NCI-H226 (cell line): ENCODE data around the gene MUS81.

Source experiments
- DNase-seq: peaks from one replicate; pipeline ENCODE4 v3.0.0-alpha.2; 2015

The MUS81 gene

DNA sequence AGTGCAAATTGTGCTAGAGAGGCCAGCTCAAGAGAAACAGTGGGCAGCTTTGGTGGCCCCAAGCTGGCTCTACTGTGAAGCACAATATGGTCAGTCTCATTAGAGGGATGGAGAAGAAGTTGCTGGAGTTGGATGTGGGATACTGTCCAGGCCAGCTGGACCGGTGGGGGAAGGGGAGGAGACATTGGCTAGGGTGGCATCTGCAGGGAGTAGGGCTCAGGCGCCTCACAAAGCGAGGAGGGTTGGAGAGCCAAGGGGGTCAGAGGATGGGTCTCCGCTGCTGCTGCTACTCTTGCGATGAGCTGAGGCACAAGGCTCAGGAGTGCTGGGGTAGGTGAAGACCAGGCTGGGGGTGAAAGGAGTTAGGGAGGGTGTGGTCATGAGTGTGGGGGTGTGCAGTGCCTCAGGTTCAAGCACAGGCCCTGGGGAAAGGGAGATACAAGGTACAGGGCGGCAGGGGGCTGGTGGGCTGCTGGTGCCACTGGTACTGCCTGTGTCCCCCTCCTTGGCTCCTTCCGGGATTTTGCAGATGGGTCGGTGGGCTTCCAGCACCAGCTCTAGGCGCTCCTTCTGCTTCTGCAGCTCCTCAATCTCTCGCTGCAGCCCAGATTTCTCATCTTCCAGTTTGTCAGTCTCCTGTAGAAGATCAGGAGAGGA lies 32.6 kb downstream of the MUS81 start:
- DNase-seq: no peak

DNA sequence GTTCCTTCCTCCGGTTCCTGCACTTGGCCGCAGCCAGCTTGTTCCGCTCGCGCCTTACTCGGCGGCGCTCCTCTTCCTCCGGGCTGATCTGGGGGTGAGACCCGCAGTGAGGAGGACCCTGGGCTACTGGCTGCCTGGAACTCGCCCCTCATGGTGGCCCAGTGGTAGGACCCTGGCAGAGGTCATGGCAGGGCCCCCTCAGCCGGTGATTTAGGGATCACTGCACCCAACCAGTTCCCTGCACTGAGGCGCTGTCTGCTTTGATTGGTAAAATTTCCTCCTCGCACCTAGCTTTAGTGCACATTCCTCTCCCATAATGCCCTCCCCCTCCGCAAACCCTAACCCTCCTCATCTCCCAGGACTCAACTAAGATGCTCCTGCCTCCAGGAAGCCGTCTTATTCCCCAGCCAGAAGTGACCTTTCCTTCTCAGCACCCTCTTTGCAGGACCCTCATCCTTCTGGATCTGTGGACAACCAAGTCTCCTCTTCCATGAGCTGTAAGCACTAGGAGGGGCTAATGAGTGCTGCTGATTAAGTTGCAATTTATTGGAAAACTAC lies 33.9 kb downstream of the MUS81 start:
- no peak for DNase-seq

DNA sequence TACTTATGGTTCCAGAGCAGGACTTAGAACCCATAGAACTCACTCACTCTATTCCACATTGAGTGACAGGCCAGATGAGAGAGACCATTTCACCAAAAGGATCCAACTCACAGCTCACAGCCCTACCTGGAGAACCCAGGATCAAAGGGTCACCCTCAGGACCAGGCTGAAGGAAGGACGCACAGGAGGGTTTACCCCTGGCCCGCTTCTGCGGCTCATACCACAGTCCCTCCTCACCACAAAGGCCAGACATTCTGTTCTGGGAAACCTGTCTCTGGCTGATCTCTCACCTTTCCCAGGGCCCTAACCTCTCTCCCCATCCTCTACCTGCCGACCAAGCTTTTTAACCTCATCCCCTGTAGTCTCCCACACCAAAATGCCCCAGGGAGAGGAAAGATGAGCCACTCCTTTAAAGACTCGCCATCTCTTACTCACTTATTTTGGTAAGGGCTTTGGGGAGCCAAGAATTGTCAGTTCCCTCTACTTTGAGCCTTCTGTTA lies 35.3 kb downstream of the MUS81 start:
- no peak for DNase-seq

DNA sequence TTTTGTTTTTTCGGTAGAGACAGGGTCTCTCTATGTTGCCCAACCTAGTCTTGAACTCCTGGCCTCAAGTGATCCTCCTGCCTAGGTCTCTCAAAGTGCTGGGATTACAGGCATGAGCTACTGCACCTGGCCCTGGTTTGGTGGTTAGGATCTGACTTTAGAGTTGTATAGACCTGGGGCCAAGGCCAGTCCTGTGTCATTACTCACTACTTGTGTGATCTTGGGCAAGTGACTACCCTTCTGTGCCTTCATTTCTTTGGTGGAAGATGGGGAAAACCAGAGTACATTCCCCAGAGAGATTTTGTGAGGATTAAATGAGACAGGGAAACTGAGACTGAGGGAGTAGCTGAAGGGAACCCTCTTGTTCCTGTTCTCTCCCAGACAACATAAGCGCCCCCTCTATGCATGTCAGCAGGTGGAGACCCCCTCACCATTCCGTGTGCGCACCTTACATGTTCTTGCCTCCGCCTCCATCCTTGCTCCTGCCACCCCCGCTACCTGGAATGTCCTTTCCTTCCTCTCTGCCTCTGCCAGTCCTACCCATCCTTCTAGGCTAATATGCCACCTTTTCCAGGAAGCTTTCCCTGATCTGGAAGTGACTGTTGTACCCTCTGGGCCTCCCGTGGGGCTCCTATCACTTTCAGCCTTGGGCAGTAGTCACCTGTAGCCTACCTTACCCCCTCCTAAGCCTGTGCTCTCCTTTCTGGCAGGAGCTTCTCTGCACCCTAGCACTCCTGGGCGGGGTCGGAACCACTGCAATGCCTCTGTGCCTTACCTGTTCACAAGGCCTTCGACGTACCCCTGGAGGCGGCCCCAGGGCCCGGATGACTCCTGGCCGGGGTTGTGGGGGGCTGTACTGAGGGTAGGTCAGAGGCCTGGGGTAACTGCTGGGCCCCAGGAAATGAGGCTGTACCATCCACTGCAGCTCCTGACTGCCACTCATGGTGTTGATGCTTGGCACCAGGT lies 36.1 kb downstream of the MUS81 start:
- no peak for DNase-seq

DNA sequence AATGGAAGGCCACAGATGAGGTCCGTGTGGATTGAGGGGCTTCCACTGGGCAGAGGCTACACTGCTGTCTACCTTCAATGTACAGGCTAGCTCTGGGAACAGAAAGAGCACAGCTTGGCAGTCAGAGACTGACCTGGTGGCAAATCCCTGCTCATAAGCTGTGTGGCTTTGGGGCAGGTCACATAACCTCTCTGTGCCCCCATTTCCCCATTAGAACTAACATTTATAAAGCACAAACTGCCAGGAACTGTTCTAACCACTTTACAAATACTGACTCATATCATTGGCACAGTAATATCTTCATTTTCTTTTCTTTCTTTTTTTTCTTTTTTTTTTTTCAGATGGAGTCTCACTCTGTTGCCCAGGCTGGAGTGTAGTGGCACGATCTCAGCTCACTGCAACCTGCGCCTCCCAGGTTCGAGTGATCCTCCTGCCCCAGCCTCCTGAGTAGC lies 36.8 kb downstream of the MUS81 start:
- no peak for DNase-seq

DNA sequence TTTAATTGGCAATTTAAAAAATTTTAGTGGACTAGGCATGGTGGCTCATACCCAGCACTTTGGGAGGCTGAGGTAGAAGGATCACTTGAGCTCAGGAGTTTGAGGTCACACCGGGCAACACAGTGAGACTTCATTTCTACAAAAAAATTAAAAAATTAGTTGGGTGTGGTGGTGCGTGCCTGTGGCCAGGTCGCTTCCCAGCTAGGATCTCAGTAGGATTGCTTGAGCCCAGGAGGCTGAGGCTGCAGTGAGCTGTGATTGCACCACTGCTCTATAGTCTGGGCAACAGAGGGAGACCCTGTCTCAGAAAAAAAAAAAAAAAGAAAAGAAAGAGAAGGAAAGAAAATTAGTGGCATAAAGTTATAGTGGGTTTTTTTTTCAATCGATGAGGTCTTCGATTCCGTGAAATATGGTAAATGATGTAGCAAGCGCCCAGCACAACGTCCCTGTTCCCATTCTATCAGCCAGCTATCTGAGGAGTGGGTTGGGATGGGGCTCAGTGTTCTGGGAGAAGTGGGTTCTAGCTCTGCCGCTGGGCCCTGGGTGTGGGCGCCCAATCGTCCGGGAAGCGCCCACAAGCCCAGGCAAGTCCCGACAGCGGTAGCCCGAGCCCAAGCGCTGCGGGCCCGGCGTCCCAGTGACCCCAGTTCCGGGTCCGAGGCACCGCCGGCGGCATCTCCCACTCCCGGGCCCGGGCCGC lies 38.6 kb downstream of the MUS81 start:
- no peak for DNase-seq

DNA sequence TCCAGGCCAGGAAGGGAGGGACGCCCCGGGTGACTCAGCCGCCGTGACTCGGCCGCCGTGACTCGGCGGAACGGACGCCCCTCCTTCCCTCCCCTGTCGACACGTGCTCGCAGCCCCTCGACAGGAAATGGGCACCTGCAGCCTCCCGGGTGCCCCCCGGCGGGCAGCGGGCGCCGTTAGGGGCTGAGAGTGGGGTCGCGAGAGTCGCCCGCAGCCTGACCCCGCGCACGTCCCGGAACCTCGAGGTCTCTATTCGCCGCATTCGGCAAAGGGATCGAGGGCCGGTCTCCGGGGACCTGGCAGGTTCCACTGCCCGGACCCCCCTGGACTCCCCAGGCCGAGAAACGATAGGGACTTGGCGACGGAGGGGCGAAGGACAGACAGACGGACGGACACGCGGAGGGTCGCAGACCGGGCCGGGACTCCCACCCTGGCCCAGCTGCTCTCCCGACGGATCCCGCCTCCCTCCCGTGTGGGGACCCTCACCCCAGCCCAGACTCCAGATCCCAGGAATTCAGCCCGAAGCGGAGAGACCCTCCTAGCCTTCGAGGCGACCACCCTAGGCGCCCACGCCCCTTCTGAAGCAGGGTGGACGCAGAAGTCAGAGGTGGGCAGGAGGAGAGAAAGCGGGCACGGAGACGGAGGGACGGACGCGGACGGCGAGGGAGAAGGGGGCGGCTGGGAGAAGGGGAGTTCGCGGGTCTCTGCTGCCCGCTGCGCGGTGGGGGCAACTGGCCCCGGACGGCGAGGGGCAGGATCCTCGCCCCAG lies 39.3 kb downstream of the MUS81 start:
- peak; percentile 86 for DNase-seq

DNA sequence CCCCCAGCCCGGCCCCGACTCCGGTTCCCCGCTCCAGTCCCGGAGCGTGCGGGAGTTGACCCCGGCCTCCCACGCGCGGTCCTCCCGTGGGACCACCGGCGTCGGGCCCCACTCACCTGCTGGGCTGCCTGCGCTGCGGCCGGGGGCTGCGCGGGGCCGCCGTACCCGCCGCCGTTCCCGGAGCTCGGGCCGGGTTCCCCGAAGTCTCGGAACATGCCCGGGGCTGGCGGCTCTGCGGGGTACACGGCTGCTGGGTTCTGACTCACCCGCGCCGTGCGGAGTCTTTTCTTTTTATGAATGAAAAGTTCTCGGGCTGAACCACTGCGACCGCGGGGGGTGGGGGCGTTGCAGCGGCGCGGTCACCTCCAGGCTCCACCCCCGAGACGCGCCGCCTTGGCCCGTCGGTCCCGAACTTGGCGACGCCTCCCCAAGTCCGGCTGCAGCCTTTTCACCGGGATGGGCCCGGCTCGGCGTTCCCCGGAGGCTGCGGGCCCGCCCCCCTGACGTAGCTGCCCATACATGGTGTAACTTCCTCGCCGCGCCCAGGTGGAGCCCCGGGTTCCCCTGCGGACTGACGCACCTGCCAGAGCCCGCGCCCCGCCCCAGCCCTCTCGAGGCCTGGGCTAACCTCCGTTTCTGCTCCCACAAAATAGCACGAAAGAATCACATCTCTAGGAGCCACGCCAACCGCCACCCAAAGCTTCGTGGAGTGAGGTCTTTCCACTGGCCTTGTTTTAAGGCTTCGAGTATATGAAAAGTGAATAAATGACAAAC lies 40.1 kb downstream of the MUS81 start, which contains the start of gene FOSL1:
FOSL1 (minus strand) TSS at position 264 of the 774 bp plus-strand sequence; CDS start at position 215, 49 bp downstream.
- DNase-seq: peak; percentile 98

DNA sequence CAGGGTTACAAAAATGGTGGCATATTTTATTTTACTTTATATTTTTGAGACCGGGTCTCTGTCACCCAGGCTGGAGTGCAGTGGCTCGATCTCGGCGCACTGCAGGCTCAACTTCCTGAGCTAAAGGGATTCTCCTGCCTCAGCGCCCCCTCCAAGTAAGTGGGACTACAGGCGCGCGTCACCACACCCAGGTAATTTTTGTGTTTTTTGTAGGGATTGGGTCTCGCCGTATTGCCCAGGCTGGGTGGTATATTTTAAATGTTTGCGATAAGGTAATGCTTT lies 40.6 kb downstream of the MUS81 start:
- no peak for DNase-seq

DNA sequence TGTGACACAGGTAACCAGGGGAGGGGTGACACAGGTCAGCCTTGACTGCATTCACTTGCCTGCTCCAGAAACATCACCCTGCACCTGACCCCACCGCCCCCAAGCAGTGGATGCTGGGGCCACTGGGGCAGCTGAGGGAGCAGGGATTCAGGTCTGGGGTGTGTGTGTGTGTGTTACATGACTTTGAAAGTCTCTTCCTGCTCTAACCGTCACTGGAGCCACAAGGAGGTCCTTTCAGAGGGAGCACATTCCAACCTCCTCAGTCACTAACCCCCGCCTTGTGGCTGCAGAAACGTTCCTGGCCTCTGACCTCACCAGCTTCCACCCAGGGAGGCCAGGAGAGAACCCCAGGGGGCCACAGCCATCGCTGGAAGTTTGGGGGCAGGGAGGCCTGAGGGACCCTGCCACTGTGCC lies 42.8 kb downstream of the MUS81 start:
- DNase-seq: peak; percentile 77

DNA sequence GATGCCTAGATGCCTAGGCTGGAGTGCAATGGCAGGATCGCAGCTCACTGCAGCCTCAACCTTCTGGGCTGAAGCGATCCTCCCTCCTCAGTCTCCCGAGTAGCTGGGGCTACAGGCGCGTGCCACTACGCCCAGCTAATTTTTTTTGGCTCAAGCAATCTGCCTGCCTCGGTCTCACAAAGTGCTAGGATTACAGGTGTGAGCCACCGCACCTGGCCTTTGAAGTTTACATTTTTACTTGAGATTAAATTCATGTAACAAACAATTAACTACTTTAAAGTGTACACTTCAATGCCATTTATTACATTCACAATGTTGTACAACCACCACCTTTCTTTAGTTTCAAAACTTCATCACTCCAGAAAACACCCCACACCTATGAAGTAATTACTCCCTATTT lies 43.5 kb downstream of the MUS81 start:
- DNase-seq: no peak

DNA sequence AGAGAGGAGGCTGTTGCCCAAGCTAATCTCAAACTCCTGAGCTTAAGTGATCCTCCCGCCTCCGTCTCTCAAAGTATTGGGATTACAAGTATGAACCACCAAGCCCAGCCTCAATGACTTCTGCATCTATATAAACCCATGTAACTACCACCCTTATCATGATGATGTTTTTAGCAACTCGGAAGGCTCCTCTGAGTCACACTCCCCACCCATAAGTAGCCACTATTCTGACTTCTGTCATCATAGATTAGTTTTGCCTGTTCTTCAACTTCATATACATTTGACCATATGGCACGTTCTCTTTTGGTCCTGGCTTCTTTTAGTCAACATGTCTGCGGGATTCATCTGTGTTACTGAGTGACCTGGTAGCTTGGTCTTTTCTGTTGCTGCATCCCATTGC lies 46.4 kb downstream of the MUS81 start:
- DNase-seq: peak; percentile 46

DNA sequence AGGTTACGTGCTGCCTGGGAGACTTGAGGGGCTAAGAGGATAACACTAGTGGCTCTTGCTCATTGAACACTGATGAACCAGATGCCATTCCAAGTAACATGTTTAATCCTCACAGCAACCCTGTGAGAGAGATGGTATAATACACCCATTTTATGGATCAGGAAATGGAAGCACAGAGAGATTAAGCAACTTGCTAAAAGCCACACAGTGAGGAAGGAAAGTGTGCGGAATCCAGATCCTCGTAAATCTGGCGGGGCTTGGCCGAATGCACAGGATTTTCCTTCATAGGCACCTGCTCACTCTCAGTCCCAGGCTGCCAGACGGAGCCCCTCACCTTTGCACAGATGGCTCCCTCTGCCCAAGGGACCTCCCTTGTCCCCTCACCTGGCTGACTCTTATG lies 47.6 kb downstream of the MUS81 start:
- DNase-seq: no peak

DNA sequence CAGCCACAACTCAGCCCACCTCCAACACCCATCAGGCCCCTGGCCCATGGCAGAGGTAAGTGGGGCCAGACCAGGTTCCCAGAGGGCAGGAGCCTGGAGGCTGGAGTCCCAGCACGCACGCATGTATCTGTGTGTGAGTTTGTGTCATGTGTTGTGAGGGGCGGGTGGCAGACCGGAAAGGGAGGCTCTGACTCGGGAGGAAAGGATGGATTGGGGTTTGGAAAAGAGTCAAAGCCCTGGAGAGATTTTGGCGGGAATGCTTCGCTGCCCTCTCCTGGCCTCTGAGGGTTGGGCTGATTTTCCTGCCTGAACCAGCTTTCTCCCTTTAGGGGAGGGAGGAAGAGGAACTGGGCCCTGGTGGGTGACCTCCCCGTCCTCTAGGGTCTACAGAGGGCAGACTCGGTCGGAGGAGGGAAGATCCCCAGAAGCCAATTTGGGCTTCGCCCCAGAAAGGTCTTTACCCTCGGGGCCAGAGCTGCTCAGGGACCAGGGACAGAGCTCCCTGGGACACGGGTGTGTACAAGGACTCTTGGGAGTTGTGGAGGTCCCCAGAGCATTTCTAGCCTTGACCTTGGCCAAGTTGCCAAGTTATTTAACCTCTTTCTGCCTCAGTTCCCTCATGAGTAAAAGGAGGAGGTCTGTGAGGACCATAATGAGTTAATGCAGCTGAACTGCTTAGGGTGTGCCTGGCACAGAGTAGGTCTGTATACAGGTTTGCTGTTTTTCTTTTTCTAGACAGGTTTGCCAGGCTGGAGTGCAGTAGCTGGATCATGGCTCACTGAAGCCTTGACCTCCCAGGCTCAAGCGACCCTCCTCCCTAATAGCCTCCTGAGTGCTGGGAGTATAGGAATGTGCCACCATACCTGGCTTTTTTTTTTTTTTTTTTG lies 51.7 kb downstream of the MUS81 start:
- peak; percentile 92 for DNase-seq

DNA sequence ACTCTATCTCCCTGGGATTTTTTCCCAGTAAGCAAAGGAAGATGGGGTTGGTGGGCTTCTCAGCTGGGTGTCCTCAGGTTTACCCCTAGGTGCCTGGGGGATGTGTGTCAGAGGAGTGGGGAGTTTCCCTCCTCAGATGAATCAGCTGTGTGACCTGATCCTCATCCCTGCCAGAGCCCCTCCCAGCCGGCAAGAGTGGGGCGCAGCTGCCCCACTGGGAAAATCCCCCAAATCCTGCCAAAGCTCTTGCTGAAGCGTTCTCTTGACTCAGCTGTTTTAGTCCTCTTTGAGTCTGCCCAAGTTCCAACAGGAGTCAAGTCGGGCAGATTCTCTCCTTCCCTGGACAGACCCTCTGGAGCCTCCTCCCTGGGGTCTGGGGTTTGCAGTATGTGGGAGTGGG lies 52.6 kb downstream of the MUS81 start:
- DNase-seq: peak; percentile 94

DNA sequence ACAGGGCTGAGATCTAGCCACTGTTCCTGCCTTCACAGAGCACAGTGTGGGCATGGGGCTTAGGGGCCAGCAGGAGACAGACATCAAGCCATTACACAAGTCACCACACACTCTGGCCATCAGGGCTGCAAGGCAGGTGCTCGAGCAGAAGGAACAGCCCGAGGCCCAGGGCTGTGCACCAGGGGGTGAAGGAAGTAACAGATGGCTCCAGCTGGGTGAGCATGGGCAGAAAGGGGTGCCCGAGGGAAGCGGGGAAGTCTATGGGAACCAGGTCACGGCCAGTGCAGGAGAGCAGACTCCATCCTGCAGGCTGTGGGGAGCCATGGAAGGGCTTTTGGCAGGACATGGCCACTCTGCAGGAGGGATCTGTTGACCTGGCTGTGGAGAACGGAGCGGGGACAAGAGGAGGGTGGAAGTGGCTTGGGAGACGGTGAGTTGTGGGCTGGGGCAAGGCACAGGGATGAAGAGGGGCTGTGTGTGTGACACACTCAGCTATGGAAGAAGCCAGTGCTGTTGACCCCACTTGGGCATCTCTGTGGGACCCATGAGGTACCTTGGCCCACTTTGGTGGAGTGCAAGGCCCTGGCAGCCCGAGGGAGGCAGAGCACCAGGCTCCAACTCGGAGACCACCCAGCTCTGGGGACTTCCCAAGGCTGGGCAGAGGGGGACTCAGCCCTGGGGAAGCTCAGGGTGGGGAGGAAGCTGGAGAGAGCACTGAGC lies 55.0 kb downstream of the MUS81 start:
- no peak for DNase-seq

DNA sequence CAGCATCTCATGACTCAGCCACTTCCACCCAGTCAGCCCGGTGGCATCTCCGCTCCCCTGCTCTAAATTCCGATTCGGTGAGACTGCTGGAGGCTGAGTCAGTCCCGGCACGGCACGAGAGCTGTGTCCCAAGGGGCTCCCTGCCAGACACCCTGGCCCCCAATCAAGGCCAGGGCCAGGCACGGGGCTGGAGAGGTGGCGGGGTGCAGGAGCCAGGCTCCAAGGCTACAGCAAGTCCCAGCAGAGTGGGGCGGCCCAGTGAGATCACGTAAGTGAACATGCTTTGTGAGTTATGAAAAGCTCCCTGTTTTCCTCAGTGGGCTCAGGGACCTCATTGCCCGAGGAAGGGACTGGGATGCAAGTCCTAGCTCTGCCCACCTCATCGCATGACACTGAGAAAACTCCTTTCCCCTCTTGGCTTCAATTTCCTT lies 55.6 kb downstream of the MUS81 start:
- peak; percentile 98 for DNase-seq
